ENCODE data around the gene IFI27L1. TPM values are rescaled to one million over a fixed set of nuclear protein-coding genes. Genes with fewer than 3 reads are reported as not detected.

The IFI27L1 gene
- polyA plus RNA-seq = 10 to 100 TPM; 11.0 to 23.1 (median 20.5) TPM

- peak within 1 kb of the TSS; percentile 89 for H3K27ac ChIP-seq (ENCODE audit: low read depth, low read length)
- WGBS, 3 donors = 0 to 1% (median 0%) methylated on average over 77 of the region's 77 CpGs
Measured at GRCh38 chr14:94080621-94081385, at the start of gene IFI27L1, which contains the start of gene DDX24. Gene IFI27L1, plus strand, starts transcription at chr14:94081310. Its CDS starts 15,628 bp downstream, at chr14:94096938. Gene DDX24, minus strand, starts transcription at chr14:94081202. Its CDS starts 1,460 bp downstream, at chr14:94079742.

- H3K27ac ChIP-seq (ENCODE audit: low read depth, low read length) = no peak overlapping the region
- WGBS, 3 donors = 79 to 87% (median 80%) methylated on average over 7 of the region's 7 CpGs
Measured at GRCh38 chr14:94031883-94032279, 49.2 kb upstream of the IFI27L1 start.

- H3K27ac ChIP-seq (ENCODE audit: low read depth, low read length) = no peak overlapping the region
- WGBS, 3 donors = 54 to 86% (median 56%) methylated on average over 3 of the region's 3 CpGs
Measured at GRCh38 chr14:94034886-94035285, 46.2 kb upstream of the IFI27L1 start.

GRCh38 chr14:94036313-94037167 lies 44.6 kb upstream of the IFI27L1 start:
- H3K27ac ChIP-seq (ENCODE audit: low read depth, low read length) = no peak overlapping the region
- 33 to 34% (median 33%) methylated on average over 12 of the region's 12 CpGs for WGBS, 3 donors

- no peak overlapping the region for H3K27ac ChIP-seq (ENCODE audit: low read depth, low read length)
- 86 to 93% (median 91%) methylated on average over 9 of the region's 9 CpGs for WGBS, 3 donors
Measured at GRCh38 chr14:94037954-94038353, 43.2 kb upstream of the IFI27L1 start.

- WGBS, 3 donors = 87 to 94% (median 87%) methylated on average over 7 of the region's 7 CpGs
- H3K27ac ChIP-seq (ENCODE audit: low read depth, low read length) = no peak overlapping the region
Measured at GRCh38 chr14:94038510-94038909, 42.6 kb upstream of the IFI27L1 start.

GRCh38 chr14:94038921-94039629 lies 42.0 kb upstream of the IFI27L1 start:
- no peak overlapping the region for H3K27ac ChIP-seq (ENCODE audit: low read depth, low read length)
- WGBS, 3 donors = 83 to 93% (median 92%) methylated on average over 11 of the region's 11 CpGs

GRCh38 chr14:94040247-94040646 lies 40.9 kb upstream of the IFI27L1 start:
- WGBS, 3 donors = 76 to 88% (median 83%) methylated on average over 5 of the region's 5 CpGs
- H3K27ac ChIP-seq (ENCODE audit: low read depth, low read length) = no peak overlapping the region

- H3K27ac ChIP-seq (ENCODE audit: low read depth, low read length) = no peak overlapping the region
- WGBS, 3 donors = 81 to 88% (median 88%) methylated on average over 13 of the region's 13 CpGs
Measured at GRCh38 chr14:94040796-94041195, 40.3 kb upstream of the IFI27L1 start.

GRCh38 chr14:94041551-94042346 lies 39.4 kb upstream of the IFI27L1 start:
- 61 to 74% (median 70%) methylated on average over 18 of the region's 18 CpGs for WGBS, 3 donors

GRCh38 chr14:94042433-94043091 lies 38.5 kb upstream of the IFI27L1 start:
- 68 to 77% (median 76%) methylated on average over 11 to 12 of the region's 12 CpGs for WGBS, 3 donors
- H3K27ac ChIP-seq (ENCODE audit: low read depth, low read length) = no peak overlapping the region

More at GRCh38 chr14:94041551-94042346, 39.4 kb upstream of the IFI27L1 start:
- no peak overlapping the region for H3K27ac ChIP-seq (ENCODE audit: low read depth, low read length)

- 76 to 84% (median 80%) methylated on average over 13 of the region's 13 CpGs for WGBS, 3 donors
- no peak overlapping the region for H3K27ac ChIP-seq (ENCODE audit: low read depth, low read length)
Measured at GRCh38 chr14:94043111-94043755, 37.9 kb upstream of the IFI27L1 start.

GRCh38 chr14:94043756-94044475 lies 37.2 kb upstream of the IFI27L1 start:
- WGBS, 3 donors = 85 to 92% (median 89%) methylated on average over 14 of the region's 14 CpGs
- no peak overlapping the region for H3K27ac ChIP-seq (ENCODE audit: low read depth, low read length)

GRCh38 chr14:94044476-94045091 lies 36.5 kb upstream of the IFI27L1 start:
- no peak overlapping the region for H3K27ac ChIP-seq (ENCODE audit: low read depth, low read length)
- 92 to 94% (median 93%) methylated on average over 20 of the region's 20 CpGs for WGBS, 3 donors

- no peak overlapping the region for H3K27ac ChIP-seq (ENCODE audit: low read depth, low read length)
- 92 to 93% (median 93%) methylated on average over 8 of the region's 8 CpGs for WGBS, 3 donors
Measured at GRCh38 chr14:94045101-94045500, 36.0 kb upstream of the IFI27L1 start.
